Liver (tissue), 3 donors: ENCODE data around the gene FOXN3.

Source experiments
- TF ChIP-seq, protein P1 (sequence below): fragments of 150-350 bp; IDR thresholded peaks from 2 replicates; pipeline ENCODE4 v1.5.1; 2017; ENCODE audit warnings: improper control_type of control experiment, low read depth, low read length; ENCODE audit not compliant: missing input control
- TF ChIP-seq, protein P2 (sequence below): IDR thresholded peaks from 2 replicates; pipeline ENCODE4 v1.6.1; 2016; ENCODE audit warnings: antibody characterized with exemption
- donor health status: healthy.
- donor health status: healthy.

DNA sequence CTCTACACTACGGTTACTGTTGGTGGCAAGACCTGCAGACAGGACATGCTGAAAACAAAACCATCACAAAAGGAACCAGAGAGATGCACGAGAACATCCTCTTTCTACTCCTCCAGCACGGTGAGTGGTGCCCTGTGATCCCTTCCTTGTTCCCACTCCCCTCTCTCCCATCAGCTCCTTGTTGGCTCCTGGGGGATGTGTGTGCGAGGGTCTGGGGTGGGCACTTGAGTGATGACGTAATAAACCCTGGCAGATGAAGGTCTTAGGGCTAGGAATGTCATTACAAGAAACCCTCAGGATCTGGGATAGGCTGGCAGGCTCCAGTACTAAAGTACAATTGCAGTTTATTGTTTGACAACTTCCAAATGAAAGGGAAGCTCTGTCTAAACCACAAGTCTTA lies 261.5 kb downstream of the FOXN3 start:
- TF ChIP-seq, protein P1, sequence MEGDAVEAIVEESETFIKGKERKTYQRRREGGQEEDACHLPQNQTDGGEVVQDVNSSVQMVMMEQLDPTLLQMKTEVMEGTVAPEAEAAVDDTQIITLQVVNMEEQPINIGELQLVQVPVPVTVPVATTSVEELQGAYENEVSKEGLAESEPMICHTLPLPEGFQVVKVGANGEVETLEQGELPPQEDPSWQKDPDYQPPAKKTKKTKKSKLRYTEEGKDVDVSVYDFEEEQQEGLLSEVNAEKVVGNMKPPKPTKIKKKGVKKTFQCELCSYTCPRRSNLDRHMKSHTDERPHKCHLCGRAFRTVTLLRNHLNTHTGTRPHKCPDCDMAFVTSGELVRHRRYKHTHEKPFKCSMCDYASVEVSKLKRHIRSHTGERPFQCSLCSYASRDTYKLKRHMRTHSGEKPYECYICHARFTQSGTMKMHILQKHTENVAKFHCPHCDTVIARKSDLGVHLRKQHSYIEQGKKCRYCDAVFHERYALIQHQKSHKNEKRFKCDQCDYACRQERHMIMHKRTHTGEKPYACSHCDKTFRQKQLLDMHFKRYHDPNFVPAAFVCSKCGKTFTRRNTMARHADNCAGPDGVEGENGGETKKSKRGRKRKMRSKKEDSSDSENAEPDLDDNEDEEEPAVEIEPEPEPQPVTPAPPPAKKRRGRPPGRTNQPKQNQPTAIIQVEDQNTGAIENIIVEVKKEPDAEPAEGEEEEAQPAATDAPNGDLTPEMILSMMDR: no peak
- TF ChIP-seq, protein P2, sequence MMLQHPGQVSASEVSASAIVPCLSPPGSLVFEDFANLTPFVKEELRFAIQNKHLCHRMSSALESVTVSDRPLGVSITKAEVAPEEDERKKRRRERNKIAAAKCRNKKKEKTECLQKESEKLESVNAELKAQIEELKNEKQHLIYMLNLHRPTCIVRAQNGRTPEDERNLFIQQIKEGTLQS: no peak
